HUES6 (cell line): ENCODE data around the gene SMC3.

ENCODE experiments used
- H3K27ac ChIP-seq: 2 replicates; pipeline ENCODE4 v1.7.0; 2013; ENCODE audit warnings: low read depth, mild to moderate bottlenecking, low read length, inconsistent platforms
- H3K27me3 ChIP-seq: 2 replicates; pipeline ENCODE4 v1.6.1; 2013; ENCODE audit warnings: low read length; ENCODE audit not compliant: control insufficient read depth, insufficient read depth
- H3K36me3 ChIP-seq: 2 replicates; pipeline ENCODE4 v1.6.1; 2013; ENCODE audit warnings: low read length; ENCODE audit not compliant: control insufficient read depth, insufficient read depth
- H3K4me1 ChIP-seq: 2 replicates; pipeline ENCODE4 v1.6.1; 2013; ENCODE audit warnings: low read length; ENCODE audit not compliant: control insufficient read depth, insufficient read depth
- H3K4me3 ChIP-seq: 2 replicates; pipeline ENCODE4 v1.5.1; 2013; ENCODE audit warnings: low read depth, low read length
- H3K9ac ChIP-seq: one replicate; pipeline ENCODE4 v1.6.1; 2013; ENCODE audit warnings: mild to moderate bottlenecking, low read length
- H3K9me3 ChIP-seq: 2 replicates; pipeline ENCODE4 v1.6.1; 2013; ENCODE audit warnings: low read depth, low read length; ENCODE audit not compliant: control insufficient read depth, insufficient read depth

SMC3 gene

GRCh38 chr10:110650265-110650668, 82.8 kb downstream of the SMC3 start:
- Histone ChIP-seq H3K4me3 (no peak overlapping the region), H3K4me1 (peaks cover 13% of the 10 kb centered on the region), H3K27ac (no peak overlapping the region), H3K9ac (no peak overlapping the region), H3K27me3 (peaks cover 12% of the 10 kb centered on the region), H3K36me3 (no peaks in the 10 kb centered on the region), H3K9me3 (no peaks in the 10 kb centered on the region)

GRCh38 chr10:110651044-110651958, 83.8 kb downstream of the SMC3 start:
- Histone ChIP-seq H3K9me3 (no peaks in the 10 kb centered on the region), H3K9ac (no peak overlapping the region), H3K4me3 (no peak overlapping the region), H3K27me3 (peaks cover 3% of the 10 kb centered on the region; the same call in 1 of the 2 replicates), H3K4me1 (peaks cover 13% of the 10 kb centered on the region), H3K27ac (no peak overlapping the region), H3K36me3 (no peaks in the 10 kb centered on the region)

- H3K4me3 ChIP-seq = no peak overlapping the region
- no peaks in the 10 kb centered on the region for H3K9me3 ChIP-seq
- no peak overlapping the region for H3K9ac ChIP-seq
- H3K4me1 ChIP-seq = peaks cover 13% of the 10 kb centered on the region
- no peak overlapping the region for H3K27ac ChIP-seq
- no peaks in the 10 kb centered on the region for H3K27me3 ChIP-seq
- H3K36me3 ChIP-seq = no peaks in the 10 kb centered on the region
These were observed 85.1 kb downstream of the SMC3 start for GRCh38 chr10:110652475-110653118.
